H1 (cell line): Measurements from ENCODE around the gene ADCY1. TPM values are rescaled to one million over a fixed set of nuclear protein-coding genes. Genes with fewer than 3 reads are reported as not detected.

ENCODE experiments used
- CTCF ChIA-PET: fragments of 300-600 bp; sonication (Branson Sonifier 250); formaldehyde crosslinking; loops from one replicate; lab custom pipeline; 2021; ENCODE audit not compliant: partially characterized antibody; lab: Charles Lee
- POLR2A ChIA-PET: fragments of 300-600 bp; sonication (Branson Sonifier 250); formaldehyde crosslinking; loops from one replicate; lab custom pipeline; 2021; ENCODE audit warnings: inconsistent platforms; ENCODE audit not compliant: partially characterized antibody; lab: Charles Lee
- DNase-seq, 2 experiments: peaks; one replicate each; pipeline versions ENCODE4 v3.0.0 to v3.0.0-alpha.2; 2010 to 2022; ENCODE audit warnings: low spot score in 2 of 2, low read depth in 1 of 2, mixed read lengths in 1 of 2
- FAIRE-seq: peaks from 2 replicates; lab custom pipeline; 2011; peaks lifted over from hg19 to GRCh38; lab: Jason Lieb, UNC
- H2AFZ ChIP-seq: 2 replicates; pipeline ENCODE4 v1.8.1; 2012; ENCODE audit warnings: low read length, inconsistent platforms
- H2AK5ac ChIP-seq: 2 replicates; pipeline ENCODE4 v1.6.1; 2013; ENCODE audit warnings: low read depth, low read length
- H2BK120ac ChIP-seq: replicated peaks from 2 replicates; pipeline ENCODE3; 2013; ENCODE audit warnings: low read depth, low read length, inconsistent platforms
- H2BK12ac ChIP-seq: 2 replicates; pipeline ENCODE4 v1.6.1; 2013; ENCODE audit warnings: low read depth, low read length
- H2BK15ac ChIP-seq: 2 replicates; pipeline ENCODE4 v1.6.1; 2013; ENCODE audit warnings: low read length
- H2BK20ac ChIP-seq: 2 replicates; pipeline ENCODE4 v1.6.1; 2013; ENCODE audit warnings: low read length
- H2BK5ac ChIP-seq: 2 replicates; pipeline ENCODE4 v1.6.1; 2013; ENCODE audit warnings: low read depth, low read length
- H3K14ac ChIP-seq: 2 replicates; pipeline ENCODE4 v1.6.1; 2013; ENCODE audit warnings: inconsistent platforms; ENCODE audit not compliant: insufficient read length
- H3K18ac ChIP-seq: 2 replicates; pipeline ENCODE4 v1.6.1; 2013; ENCODE audit warnings: low read length; ENCODE audit errors: extremely low read depth
- H3K23ac ChIP-seq: 2 replicates; pipeline ENCODE4 v1.6.1; 2013; ENCODE audit warnings: inconsistent platforms; ENCODE audit not compliant: insufficient read length
- H3K23me2 ChIP-seq: 2 replicates; pipeline ENCODE4 v1.6.1; 2013; ENCODE audit warnings: low read depth, low read length
- H3K27ac ChIP-seq: 2 replicates; pipeline ENCODE4 v1.6.1; 2011; ENCODE audit warnings: low read depth, low read length, inconsistent platforms
- H3K27me3 ChIP-seq, 4 experiments: replicated peaks in 1 of 4; 1 replicate in 1 of 4; 2 replicates in 3 of 4; pipeline versions ENCODE4 v1.6.1 to v1.8.1; 2011 to 2013; ENCODE audit warnings: low read length in 3 of 4, mild to moderate bottlenecking in 3 of 4, inconsistent platforms in 2 of 4, mixed read lengths in 2 of 4, moderate library complexity in 1 of 4; ENCODE audit not compliant: control insufficient read depth in 3 of 4, insufficient read depth in 3 of 4; ENCODE audit errors: extremely low read depth in 1 of 4
- H3K36me3 ChIP-seq, 4 experiments: 2 replicates each; pipeline versions ENCODE4 v1.6.1 to v1.8.1; 2011 to 2013; ENCODE audit warnings: mild to moderate bottlenecking in 4 of 4, low read length in 3 of 4, moderate library complexity in 2 of 4, control low read depth in 1 of 4, inconsistent platforms in 1 of 4; ENCODE audit not compliant: insufficient read depth in 4 of 4, control insufficient read depth in 2 of 4
- H3K4ac ChIP-seq: replicated peaks from 2 replicates; pipeline ENCODE3; 2013; ENCODE audit warnings: low read length, low read depth, mixed read lengths, inconsistent platforms; ENCODE audit not compliant: insufficient read length
- H3K4me1 ChIP-seq, 4 experiments: replicated peaks in 1 of 4; 1 replicate in 1 of 4; 2 replicates in 3 of 4; pipeline versions ENCODE4 v1.6.1 to v1.8.1; 2011 to 2013; ENCODE audit warnings: low read length in 3 of 4, inconsistent platforms in 2 of 4, mixed read lengths in 1 of 4; ENCODE audit not compliant: insufficient read depth in 4 of 4, control insufficient read depth in 3 of 4
- H3K4me2 ChIP-seq, 2 experiments: 2 replicates each; pipeline versions ENCODE4 v1.6.1 to v1.8.1; 2011 to 2013; ENCODE audit warnings: low read depth in 2 of 2, low read length in 2 of 2, control low read depth in 1 of 2, inconsistent platforms in 1 of 2, mild to moderate bottlenecking in 1 of 2; ENCODE audit not compliant: insufficient read depth in 1 of 2
- H3K4me3 ChIP-seq, 4 experiments: fragments of 200-600, 300-600 bp in 1 of 4; sonication (generic), shearing (Covaris generic), sonication (Bioruptor Twin) in 1 of 4; 2 replicates each; pipeline versions ENCODE4 v1.5.1 to v1.8.1; 2011 to 2016; ENCODE audit warnings: low read length in 4 of 4, low read depth in 3 of 4, control low read depth in 2 of 4, inconsistent platforms in 2 of 4, mild to moderate bottlenecking in 2 of 4, mixed read lengths in 1 of 4, moderate library complexity in 1 of 4; ENCODE audit not compliant: insufficient read depth in 2 of 4; ENCODE audit errors: extremely low read depth in 1 of 4
- H3K56ac ChIP-seq: replicated peaks from 2 replicates; pipeline ENCODE3; 2013; ENCODE audit warnings: low read depth, mild to moderate bottlenecking, mixed read lengths, low read length, inconsistent platforms; ENCODE audit not compliant: insufficient read length
- H3K79me1 ChIP-seq: 2 replicates; pipeline ENCODE4 v1.6.1; 2013; ENCODE audit warnings: low read depth, low read length, control low read depth
- H3K79me2 ChIP-seq, 2 experiments: 2 replicates each; pipeline versions ENCODE4 v1.6.1 to v1.8.1; 2012 to 2013; ENCODE audit warnings: low read length in 2 of 2, mild to moderate bottlenecking in 2 of 2, inconsistent platforms in 1 of 2; ENCODE audit not compliant: insufficient read depth in 2 of 2, control insufficient read depth in 1 of 2
- H3K9ac ChIP-seq, 4 experiments: replicated peaks in 1 of 4; 1 replicate in 1 of 4; 2 replicates in 3 of 4; pipeline versions ENCODE4 v1.6.1 to v1.8.1; 2011 to 2013; ENCODE audit warnings: low read depth in 3 of 4, low read length in 3 of 4, control low read depth in 2 of 4, mild to moderate bottlenecking in 2 of 4, moderate library complexity in 2 of 4, inconsistent platforms in 1 of 4; ENCODE audit errors: extremely low read depth in 1 of 4
- H3K9me3 ChIP-seq, 2 experiments: 2 replicates each; pipeline versions ENCODE4 v1.6.1 to v1.8.1; 2012 to 2013; ENCODE audit warnings: mild to moderate bottlenecking in 2 of 2, moderate library complexity in 2 of 2, control low read depth in 1 of 2, inconsistent platforms in 1 of 2, low read depth in 1 of 2, low read length in 1 of 2, mixed read lengths in 1 of 2; ENCODE audit not compliant: insufficient read depth in 2 of 2
- H4K20me1 ChIP-seq, 2 experiments: replicated peaks in 1 of 2; 2 replicates each; pipeline versions ENCODE3 to v1.8.1; 2011 to 2013; ENCODE audit warnings: inconsistent platforms in 2 of 2, low read length in 2 of 2, mild to moderate bottlenecking in 1 of 2; ENCODE audit not compliant: insufficient read depth in 2 of 2, control insufficient read depth in 1 of 2
- H4K5ac ChIP-seq: 2 replicates; pipeline ENCODE4 v1.6.1; 2013; ENCODE audit warnings: low read length, low read depth, mixed read lengths, inconsistent platforms; ENCODE audit not compliant: insufficient read length
- H4K8ac ChIP-seq: 2 replicates; pipeline ENCODE4 v1.8.0; 2013; ENCODE audit warnings: mild to moderate bottlenecking, moderate library complexity, low read length, inconsistent platforms; ENCODE audit not compliant: insufficient read depth; ENCODE audit errors: extremely low read depth
- H4K91ac ChIP-seq: replicated peaks from 2 replicates; pipeline ENCODE3; 2013; ENCODE audit warnings: low read length, mixed read lengths, inconsistent platforms; ENCODE audit not compliant: insufficient read length
- KDM4A ChIP-seq: IDR thresholded peaks from one replicate; pipeline ENCODE4 v1.7.1; 2012; ENCODE audit warnings: low read depth, mild to moderate bottlenecking, moderate library complexity, low read length, inconsistent platforms; ENCODE audit not compliant: severe bottlenecking
- SIRT6 ChIP-seq: IDR thresholded peaks from one replicate; pipeline ENCODE4 v1.7.1; 2012; ENCODE audit warnings: low read length, inconsistent platforms
- SUZ12 ChIP-seq: fragments of 200-600 bp; sonication (generic); IDR thresholded peaks from 2 replicates; pipeline ENCODE4 v1.6.1; 2012; ENCODE audit warnings: mild to moderate bottlenecking, inconsistent platforms, low read length, moderate library complexity, mixed read lengths
- WGBS, 2 experiments: shearing (Covaris generic) in 1 of 2; methylation state at CpG; one replicate each; pipeline versions ENCODE4 v1.1.6 to v1.1.7; 2013 to 2015; ENCODE audit warnings: low lambda C conversion rate in 2 of 2, mixed read lengths in 2 of 2, inconsistent platforms in 1 of 2, low coverage in 1 of 2, missing lambda C conversion rate in 1 of 2; ENCODE audit not compliant: insufficient replicate concordance in 2 of 2, insufficient coverage in 1 of 2, insufficient read length in 1 of 2; ENCODE audit errors: extremely low coverage in 1 of 2, missing lambda C conversion rate in 1 of 2; 5-methylcytosine and 5-hydroxymethylcytosine counted together
- polyA plus RNA-seq, 7 experiments: library from polyadenylated mRNA; depleted of rRNA in 3 of 7; stranded (reverse) in 5 of 7; unstranded in 2 of 7; fragments of >200 nt in 5 of 7; fragments of 200-250 nt in 2 of 7; gene quantifications; 1 replicate in 5 of 7; 2 replicates in 1 of 7; 4 replicates in 1 of 7; pipeline versions ENCODE4 v1.2.1 to v1.2.3, GENCODE V29; 2011 to 2013; ENCODE audit warnings: missing spikeins in 2 of 7, mixed read lengths in 2 of 7
- total RNA-seq: library from RNA; stranded (reverse); fragmentation: NEBNext Ultra II Directional; extraction: Animal tissue kit (Norgen Biotek cat#: 25700); gene quantifications from 2 replicates; pipeline ENCODE4 v1.2.1, GENCODE V29; 2021
- TF ChIP-seq, protein P1 (sequence below), 3 experiments: IDR thresholded peaks; 1 replicate in 2 of 3; 2 replicates in 1 of 3; pipeline versions ENCODE4 v1.5.1 to v1.6.1; 2011; ENCODE audit warnings: low read length in 3 of 3, mild to moderate bottlenecking in 3 of 3, inconsistent platforms in 2 of 3, low read depth in 1 of 3, moderate library complexity in 1 of 3; ENCODE audit not compliant: insufficient read depth in 1 of 3; ENCODE audit errors: control extremely low read depth in 1 of 3
- TF ChIP-seq, protein P2 (sequence below): IDR thresholded peaks from 2 replicates; pipeline ENCODE4 v1.6.1; 2011; ENCODE audit warnings: low read depth, mild to moderate bottlenecking, low read length; ENCODE audit not compliant: insufficient read depth

Gene ADCY1
- total and polyA plus RNA-seq, 2 of the 8 experiments (the other 6 are each of a cell fraction or from before 2014, with no cell fraction given), result 7.9 to 26.9 TPM

DNA sequence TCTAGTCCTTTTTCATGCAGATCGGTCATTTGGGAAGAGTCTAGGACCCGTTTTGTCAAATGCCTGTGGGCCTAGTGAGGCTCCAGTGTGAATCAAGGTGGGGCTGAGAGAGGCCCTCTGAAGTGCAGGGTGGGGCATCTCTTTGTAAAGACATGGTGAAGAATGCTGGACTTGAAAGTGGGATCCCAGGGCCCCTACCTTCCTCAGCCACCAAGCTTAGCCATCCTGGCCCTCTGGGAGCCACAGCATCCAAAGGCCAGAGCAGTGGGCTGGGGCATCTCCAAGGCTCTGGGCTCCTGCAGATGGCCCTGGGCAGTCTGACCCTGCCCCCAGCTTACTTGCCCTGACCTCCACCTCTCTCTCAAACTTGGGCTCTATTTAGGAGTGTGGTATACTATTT is 78.5 kb downstream of the ADCY1 start:
- H3K23ac ChIP-seq, result no peak overlapping the region
- H3K23me2 ChIP-seq, result no peaks in the 10 kb centered on the region
- CTCF ChIA-PET, result no interaction called here
- no peak overlapping the region for H3K4ac ChIP-seq
- POLR2A ChIA-PET, result interaction anchor here (1.1 to 1.5 kb wide), 2 partner anchors 11 to 338 kb away, joined by 3 to 5 read pairs; no protein-coding TSS in a partner anchor
- H2AFZ ChIP-seq, result no peak overlapping the region
- no peak overlapping the region for H3K18ac ChIP-seq
- no peaks in the 10 kb centered on the region; a peak in 1 of 8 replicates for H3K36me3 ChIP-seq
- no peak overlapping the region for H3K14ac ChIP-seq
- no peaks in the 10 kb centered on the region for H3K4me1 ChIP-seq
- FAIRE-seq (no peak), DNase-seq (no peak)
- no peak overlapping the region for H3K27ac ChIP-seq
- H3K4me2 ChIP-seq, result no peak overlapping the region
- no peak overlapping the region for H2BK15ac ChIP-seq
- no peak overlapping the region for H4K91ac ChIP-seq
- no peak overlapping the region for H2BK5ac ChIP-seq
- no peaks in the 10 kb centered on the region for H3K9me3 ChIP-seq
- no peak overlapping the region for H2BK20ac ChIP-seq
- no peak overlapping the region for H2AK5ac ChIP-seq
- no peak overlapping the region for H3K56ac ChIP-seq
- no peaks in the 10 kb centered on the region; the same call in 1 of the 2 replicates for H3K79me1 ChIP-seq
- H3K4me3 ChIP-seq, result no peak overlapping the region
- H4K20me1 ChIP-seq, result peaks cover 0 to 3% of the 10 kb centered on the region in 2 experiments
- H3K79me2 ChIP-seq, result no peaks in the 10 kb centered on the region
- H3K9ac ChIP-seq, result no peak overlapping the region
- H4K5ac ChIP-seq, result no peak overlapping the region
- no peak for TF ChIP-seq SIRT6
- TF ChIP-seq, protein P1, sequence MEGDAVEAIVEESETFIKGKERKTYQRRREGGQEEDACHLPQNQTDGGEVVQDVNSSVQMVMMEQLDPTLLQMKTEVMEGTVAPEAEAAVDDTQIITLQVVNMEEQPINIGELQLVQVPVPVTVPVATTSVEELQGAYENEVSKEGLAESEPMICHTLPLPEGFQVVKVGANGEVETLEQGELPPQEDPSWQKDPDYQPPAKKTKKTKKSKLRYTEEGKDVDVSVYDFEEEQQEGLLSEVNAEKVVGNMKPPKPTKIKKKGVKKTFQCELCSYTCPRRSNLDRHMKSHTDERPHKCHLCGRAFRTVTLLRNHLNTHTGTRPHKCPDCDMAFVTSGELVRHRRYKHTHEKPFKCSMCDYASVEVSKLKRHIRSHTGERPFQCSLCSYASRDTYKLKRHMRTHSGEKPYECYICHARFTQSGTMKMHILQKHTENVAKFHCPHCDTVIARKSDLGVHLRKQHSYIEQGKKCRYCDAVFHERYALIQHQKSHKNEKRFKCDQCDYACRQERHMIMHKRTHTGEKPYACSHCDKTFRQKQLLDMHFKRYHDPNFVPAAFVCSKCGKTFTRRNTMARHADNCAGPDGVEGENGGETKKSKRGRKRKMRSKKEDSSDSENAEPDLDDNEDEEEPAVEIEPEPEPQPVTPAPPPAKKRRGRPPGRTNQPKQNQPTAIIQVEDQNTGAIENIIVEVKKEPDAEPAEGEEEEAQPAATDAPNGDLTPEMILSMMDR (IDR thresholded peaks at IDR 0.05; ENCODE audit: control extremely low read depth in 1 of 3, insufficient read depth in 1 of 3, low read depth in 1 of 3, low read length in 3 of 3), result no peak
- TF ChIP-seq KDM4A, result no peak
- TF ChIP-seq SUZ12, result no peak
- TF ChIP-seq, protein P2, sequence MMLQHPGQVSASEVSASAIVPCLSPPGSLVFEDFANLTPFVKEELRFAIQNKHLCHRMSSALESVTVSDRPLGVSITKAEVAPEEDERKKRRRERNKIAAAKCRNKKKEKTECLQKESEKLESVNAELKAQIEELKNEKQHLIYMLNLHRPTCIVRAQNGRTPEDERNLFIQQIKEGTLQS, result no peak
- no peaks in the 10 kb centered on the region for H3K27me3 ChIP-seq
- 97% methylated on average over 2 of the region's 2 CpGs; no CpG with 5 or more reads in 1 of the 2 experiments for WGBS, 2 experiments
- no peak overlapping the region for H2BK120ac ChIP-seq
- no peak overlapping the region for H2BK12ac ChIP-seq
- no peak overlapping the region for H4K8ac ChIP-seq
